HepG2 (cell line): ENCODE data around the gene TLCD5. TPM values are rescaled to one million over a fixed set of nuclear protein-coding genes. Genes with fewer than 3 reads are reported as not detected.

Experiments used
- FOSL2 ChIP-seq: sonication (generic); formaldehyde crosslinking; IDR thresholded peaks from 2 replicates; pipeline ENCODE4 v1.4.0; 2020; ENCODE audit warnings: missing genetic modification reagents
- FOXM1 ChIP-seq: sonication (generic); formaldehyde crosslinking; IDR thresholded peaks from 2 replicates; pipeline ENCODE4 v1.5.0; 2020; ENCODE audit warnings: missing genetic modification reagents
- HDAC1 ChIP-seq: sonication (generic); formaldehyde crosslinking; IDR thresholded peaks from 2 replicates; pipeline ENCODE4 v1.5.1; 2020; ENCODE audit warnings: mild to moderate bottlenecking, missing genetic modification reagents
- HMG20B ChIP-seq: conservative IDR thresholded peaks from 2 replicates; pipeline ENCODE4 v1.6.1; 2016; ENCODE audit warnings: missing genetic modification reagents, missing compliant biosample characterization
- ISL2 ChIP-seq: sonication (generic); formaldehyde crosslinking; IDR thresholded peaks from 2 replicates; pipeline ENCODE4 v1.5.0; 2020; ENCODE audit warnings: missing genetic modification reagents
- MXD4 ChIP-seq: IDR thresholded peaks from 2 replicates; pipeline ENCODE4 v1.6.1; 2016; ENCODE audit warnings: mild to moderate bottlenecking, missing biosample characterization, missing genetic modification reagents
- PHB2 ChIP-seq: fragments of 450-650 bp; IDR thresholded peaks from 2 replicates; pipeline ENCODE4 v1.6.1; 2018; ENCODE audit not compliant: partially characterized antibody
- ZBTB8A ChIP-seq: sonication (generic); formaldehyde crosslinking; IDR thresholded peaks from 2 replicates; pipeline ENCODE4 v1.4.0; 2020; ENCODE audit warnings: mild to moderate bottlenecking, low read depth, missing genetic modification reagents, borderline replicate concordance
- ZFAT ChIP-seq: sonication (generic); formaldehyde crosslinking; conservative IDR thresholded peaks from 2 replicates; pipeline ENCODE4 v1.8.1; 2023; ENCODE audit warnings: missing genetic modification reagents, inconsistent platforms
- ZNF510 ChIP-seq: sonication (generic); formaldehyde crosslinking; IDR thresholded peaks from 2 replicates; pipeline ENCODE4 v1.4.0; 2020; ENCODE audit warnings: low read depth, mild to moderate bottlenecking, missing genetic modification reagents
- ZNF550 ChIP-seq: sonication (generic); formaldehyde crosslinking; IDR thresholded peaks from 2 replicates; pipeline ENCODE4 v1.4.0; 2020; ENCODE audit warnings: mild to moderate bottlenecking, missing genetic modification reagents, borderline replicate concordance
- ZNF552 ChIP-seq: sonication (generic); formaldehyde crosslinking; IDR thresholded peaks from 2 replicates; pipeline ENCODE4 v1.9.0; 2022; ENCODE audit warnings: missing genetic modification reagents, mild to moderate bottlenecking, borderline replicate concordance
- ZNF556 ChIP-seq: sonication (generic); formaldehyde crosslinking; IDR thresholded peaks from 2 replicates; pipeline ENCODE4 v1.4.0; 2020; ENCODE audit warnings: mild to moderate bottlenecking, missing genetic modification reagents, borderline replicate concordance
- ZNF569 ChIP-seq: sonication (generic); formaldehyde crosslinking; IDR thresholded peaks from 2 replicates; pipeline ENCODE4 v1.5.0; 2020; ENCODE audit warnings: mild to moderate bottlenecking, missing genetic modification reagents, moderate library complexity, borderline replicate concordance
- ZNF761 ChIP-seq: sonication (generic); formaldehyde crosslinking; conservative IDR thresholded peaks from 2 replicates; pipeline ENCODE4 v1.4.0; 2020; ENCODE audit warnings: mild to moderate bottlenecking, missing genetic modification reagents
- ZNF816 ChIP-seq: sonication (generic); formaldehyde crosslinking; IDR thresholded peaks from 2 replicates; pipeline ENCODE4 v1.8.0; 2022; ENCODE audit warnings: missing genetic modification reagents, mild to moderate bottlenecking, borderline replicate concordance
- ZNF850 ChIP-seq: sonication (generic); formaldehyde crosslinking; conservative IDR thresholded peaks from 2 replicates; pipeline ENCODE4 v1.9.0; 2021; ENCODE audit warnings: mild to moderate bottlenecking, missing genetic modification reagents
- polyA plus RNA-seq, 8 experiments: library from polyadenylated mRNA; depleted of rRNA in 3 of 8; stranded (reverse) in 7 of 8; unstranded in 1 of 8; fragments of >200 nt; fragmentation: Illumina TruSeq in 4 of 8; extraction: Trizol in 4 of 8; gene quantifications; 2 replicates each; pipeline versions ENCODE4 v1.2.1 to v1.2.3, GENCODE V29; 2011 to 2016; ENCODE audit warnings: low read depth in 4 of 8, missing spikeins in 1 of 8, mixed read lengths in 1 of 8; ENCODE audit not compliant: insufficient read depth in 1 of 8
- total RNA-seq, 5 experiments: library from RNA; depleted of rRNA; stranded (reverse); fragments of >200 nt; fragmentation: Illumina TruSeq; extraction: Trizol; gene quantifications; 2 replicates each; pipeline ENCODE4 v1.2.3, GENCODE V29; 2016; ENCODE audit warnings: low read depth in 1 of 5
- TF ChIP-seq, protein P1 (sequence below): sonication (generic); formaldehyde crosslinking; IDR thresholded peaks from 2 replicates; pipeline ENCODE4 v1.8.0; 2022; ENCODE audit warnings: mild to moderate bottlenecking, missing genetic modification reagents; ENCODE audit not compliant: insufficient replicate concordance
- TF ChIP-seq, protein P2 (sequence below): sonication (generic); formaldehyde crosslinking; IDR thresholded peaks from 2 replicates; pipeline ENCODE4 v1.4.0; 2020; ENCODE audit warnings: missing genetic modification reagents, borderline replicate concordance
- TF ChIP-seq, protein P3 (sequence below): sonication (generic); formaldehyde crosslinking; IDR thresholded peaks from 2 replicates; pipeline ENCODE4 v1.4.0; 2020; ENCODE audit warnings: missing genetic modification reagents

The TLCD5 gene
- total and polyA plus RNA-seq, 2 of the 13 experiments (the other 11 are each of a cell fraction or from before 2014, with no cell fraction given) = 6.1 to 7.6 TPM

DNA sequence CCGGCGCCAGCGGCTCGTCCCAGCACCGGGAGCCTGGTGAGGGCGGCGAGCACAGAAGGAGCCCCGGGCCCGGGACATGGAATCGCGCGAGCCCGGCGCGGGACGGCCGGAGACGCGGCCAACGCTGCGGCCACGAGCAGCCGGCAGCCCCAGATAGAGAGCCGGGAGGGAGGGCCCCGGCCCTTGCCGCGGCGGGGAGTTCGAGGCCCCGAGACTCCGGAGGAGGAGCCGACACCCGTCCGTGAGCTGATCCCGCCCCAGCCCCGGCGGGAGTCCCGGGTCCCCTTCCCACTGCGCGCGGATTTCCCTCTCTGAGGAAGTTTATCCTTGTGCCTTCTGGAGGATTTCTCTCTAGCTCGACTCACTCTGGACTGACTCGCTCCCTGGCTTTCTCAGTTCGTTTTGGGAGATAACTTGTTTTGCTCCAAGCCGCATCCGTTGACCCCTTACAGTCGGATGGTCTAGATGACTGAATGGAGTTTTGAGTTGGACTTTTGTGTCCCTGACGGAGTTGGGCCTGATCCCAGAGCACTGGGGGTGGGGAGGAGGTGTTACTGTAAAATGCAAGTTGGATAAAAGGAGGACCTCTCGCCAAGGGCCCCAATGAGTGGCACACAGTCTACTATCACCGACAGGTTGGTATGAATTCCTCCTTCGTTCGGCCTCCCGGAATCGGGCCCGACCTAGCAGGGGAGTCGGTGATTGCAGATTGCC is 11.7 kb downstream of the TLCD5 start (continued):
- TF ChIP-seq, protein P1, sequence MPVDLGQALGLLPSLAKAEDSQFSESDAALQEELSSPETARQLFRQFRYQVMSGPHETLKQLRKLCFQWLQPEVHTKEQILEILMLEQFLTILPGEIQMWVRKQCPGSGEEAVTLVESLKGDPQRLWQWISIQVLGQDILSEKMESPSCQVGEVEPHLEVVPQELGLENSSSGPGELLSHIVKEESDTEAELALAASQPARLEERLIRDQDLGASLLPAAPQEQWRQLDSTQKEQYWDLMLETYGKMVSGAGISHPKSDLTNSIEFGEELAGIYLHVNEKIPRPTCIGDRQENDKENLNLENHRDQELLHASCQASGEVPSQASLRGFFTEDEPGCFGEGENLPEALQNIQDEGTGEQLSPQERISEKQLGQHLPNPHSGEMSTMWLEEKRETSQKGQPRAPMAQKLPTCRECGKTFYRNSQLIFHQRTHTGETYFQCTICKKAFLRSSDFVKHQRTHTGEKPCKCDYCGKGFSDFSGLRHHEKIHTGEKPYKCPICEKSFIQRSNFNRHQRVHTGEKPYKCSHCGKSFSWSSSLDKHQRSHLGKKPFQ (CRISPR knock-in tag) = peak; percentile 7
- TF ChIP-seq, protein P2, sequence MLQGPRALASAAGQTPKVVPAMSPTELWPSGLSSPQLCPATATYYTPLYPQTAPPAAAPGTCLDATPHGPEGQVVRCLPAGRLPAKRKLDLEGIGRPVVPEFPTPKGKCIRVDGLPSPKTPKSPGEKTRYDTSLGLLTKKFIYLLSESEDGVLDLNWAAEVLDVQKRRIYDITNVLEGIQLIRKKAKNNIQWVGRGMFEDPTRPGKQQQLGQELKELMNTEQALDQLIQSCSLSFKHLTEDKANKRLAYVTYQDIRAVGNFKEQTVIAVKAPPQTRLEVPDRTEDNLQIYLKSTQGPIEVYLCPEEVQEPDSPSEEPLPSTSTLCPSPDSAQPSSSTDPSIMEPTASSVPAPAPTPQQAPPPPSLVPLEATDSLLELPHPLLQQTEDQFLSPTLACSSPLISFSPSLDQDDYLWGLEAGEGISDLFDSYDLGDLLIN = no peak
- TF ChIP-seq ZNF552 (no peak), ZNF816 (CRISPR knock-in tag) (no peak), FOXM1 (no peak), ZNF850 (CRISPR knock-in tag) (no peak), FOSL2 (CRISPR knock-in tag) (0 out of 2 replicates have a peak, but pooled peaks have one; percentile 2), ZNF761 (CRISPR knock-in tag) (no peak), ZNF510 (no peak), ZNF550 (CRISPR knock-in tag) (no peak), HMG20B (CRISPR knock-in tag) (no peak), ZFAT (CRISPR knock-in tag) (no peak), ZNF556 (no peak), ISL2 (CRISPR knock-in tag) (peak; percentile 30; the same call in 1 of the 2 replicates), MXD4 (CRISPR knock-in tag) (0 out of 2 replicates have a peak, but pooled peaks have one; percentile 3), PHB2 (no peak), ZNF569 (CRISPR knock-in tag) (no peak), ZBTB8A (CRISPR knock-in tag) (no peak), HDAC1 (CRISPR knock-in tag) (no peak)
- TF ChIP-seq, protein P3, sequence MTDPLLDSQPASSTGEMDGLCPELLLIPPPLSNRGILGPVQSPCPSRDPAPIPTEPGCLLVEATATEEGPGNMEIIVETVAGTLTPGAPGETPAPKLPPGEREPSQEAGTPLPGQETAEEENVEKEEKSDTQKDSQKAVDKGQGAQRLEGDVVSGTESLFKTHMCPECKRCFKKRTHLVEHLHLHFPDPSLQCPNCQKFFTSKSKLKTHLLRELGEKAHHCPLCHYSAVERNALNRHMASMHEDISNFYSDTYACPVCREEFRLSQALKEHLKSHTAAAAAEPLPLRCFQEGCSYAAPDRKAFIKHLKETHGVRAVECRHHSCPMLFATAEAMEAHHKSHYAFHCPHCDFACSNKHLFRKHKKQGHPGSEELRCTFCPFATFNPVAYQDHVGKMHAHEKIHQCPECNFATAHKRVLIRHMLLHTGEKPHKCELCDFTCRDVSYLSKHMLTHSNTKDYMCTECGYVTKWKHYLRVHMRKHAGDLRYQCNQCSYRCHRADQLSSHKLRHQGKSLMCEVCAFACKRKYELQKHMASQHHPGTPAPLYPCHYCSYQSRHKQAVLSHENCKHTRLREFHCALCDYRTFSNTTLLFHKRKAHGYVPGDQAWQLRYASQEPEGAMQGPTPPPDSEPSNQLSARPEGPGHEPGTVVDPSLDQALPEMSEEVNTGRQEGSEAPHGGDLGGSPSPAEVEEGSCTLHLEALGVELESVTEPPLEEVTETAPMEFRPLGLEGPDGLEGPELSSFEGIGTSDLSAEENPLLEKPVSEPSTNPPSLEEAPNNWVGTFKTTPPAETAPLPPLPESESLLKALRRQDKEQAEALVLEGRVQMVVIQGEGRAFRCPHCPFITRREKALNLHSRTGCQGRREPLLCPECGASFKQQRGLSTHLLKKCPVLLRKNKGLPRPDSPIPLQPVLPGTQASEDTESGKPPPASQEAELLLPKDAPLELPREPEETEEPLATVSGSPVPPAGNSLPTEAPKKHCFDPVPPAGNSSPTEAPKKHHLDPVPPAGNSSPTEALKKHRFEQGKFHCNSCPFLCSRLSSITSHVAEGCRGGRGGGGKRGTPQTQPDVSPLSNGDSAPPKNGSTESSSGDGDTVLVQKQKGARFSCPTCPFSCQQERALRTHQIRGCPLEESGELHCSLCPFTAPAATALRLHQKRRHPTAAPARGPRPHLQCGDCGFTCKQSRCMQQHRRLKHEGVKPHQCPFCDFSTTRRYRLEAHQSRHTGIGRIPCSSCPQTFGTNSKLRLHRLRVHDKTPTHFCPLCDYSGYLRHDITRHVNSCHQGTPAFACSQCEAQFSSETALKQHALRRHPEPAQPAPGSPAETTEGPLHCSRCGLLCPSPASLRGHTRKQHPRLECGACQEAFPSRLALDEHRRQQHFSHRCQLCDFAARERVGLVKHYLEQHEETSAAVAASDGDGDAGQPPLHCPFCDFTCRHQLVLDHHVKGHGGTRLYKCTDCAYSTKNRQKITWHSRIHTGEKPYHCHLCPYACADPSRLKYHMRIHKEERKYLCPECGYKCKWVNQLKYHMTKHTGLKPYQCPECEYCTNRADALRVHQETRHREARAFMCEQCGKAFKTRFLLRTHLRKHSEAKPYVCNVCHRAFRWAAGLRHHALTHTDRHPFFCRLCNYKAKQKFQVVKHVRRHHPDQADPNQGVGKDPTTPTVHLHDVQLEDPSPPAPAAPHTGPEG (CRISPR knock-in tag) = peak; percentile 36; the same call in 1 of the 2 replicates
